Measurements from ENCODE around the gene CTDSPL.

DNA sequence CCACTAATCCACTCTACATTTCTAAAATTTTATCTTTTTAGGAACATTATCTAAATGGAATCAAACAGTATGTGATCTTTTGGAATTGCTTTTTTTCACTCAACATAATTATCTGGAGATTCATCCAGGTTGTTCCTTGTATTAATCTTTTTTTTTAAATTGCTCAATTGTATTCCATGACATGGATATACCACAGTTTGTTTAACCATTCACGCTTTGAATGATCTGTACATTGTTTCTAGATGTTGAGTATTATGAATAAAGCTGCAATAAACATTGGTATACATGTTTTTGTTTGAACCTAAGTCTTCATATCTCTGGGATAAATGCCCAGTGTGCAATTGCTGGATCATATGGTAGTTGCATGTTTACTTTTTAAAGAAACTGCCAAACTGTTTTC, 5.5 kb downstream of the CTDSPL start:
- TF ChIP-seq CTCF (conservative IDR thresholded peaks at IDR 0.05), result no peak
- TF ChIP-seq EZH2 (IDR thresholded peaks at IDR 0.05; ENCODE audit: low read depth), result no peak

Measured in PC-9 (cell line).